Neural progenitor cell (in vitro differentiated cells): ENCODE data around the gene TNIP1. TPM values are rescaled to one million over a fixed set of nuclear protein-coding genes. Genes with fewer than 3 reads are reported as not detected.

Experiments used
- DNase-seq: peaks from one replicate; pipeline ENCODE4 v3.0.0-alpha.2; 2016; ENCODE audit warnings: low spot score
- H2AFZ ChIP-seq: fragments of 200-600 bp; sonication (generic); replicated peaks from 2 replicates; pipeline ENCODE4 v1.6.1; 2016; ENCODE audit warnings: antibody characterized with exemption
- H3F3A ChIP-seq: fragments of 200-600 bp; sonication (generic); 2 replicates; pipeline ENCODE4 v1.6.1; 2016; ENCODE audit warnings: antibody characterized with exemption, low read depth
- H3K27ac ChIP-seq: fragments of 200-600 bp; sonication (generic); 2 replicates; pipeline ENCODE4 v1.5.1; 2016; ENCODE audit warnings: mild to moderate bottlenecking
- H3K27me3 ChIP-seq: fragments of 200-600 bp; sonication (generic); 2 replicates; pipeline ENCODE4 v1.6.1; 2016; ENCODE audit warnings: mild to moderate bottlenecking, moderate library complexity
- H3K36me3 ChIP-seq: fragments of 200-600 bp; sonication (generic); 2 replicates; pipeline ENCODE4 v1.5.1; 2016
- H3K4me1 ChIP-seq: fragments of 200-600 bp; sonication (generic); 2 replicates; pipeline ENCODE4 v1.6.1; 2016; ENCODE audit warnings: mixed run types
- H3K4me2 ChIP-seq: fragments of 200-600 bp; sonication (generic); 2 replicates; pipeline ENCODE4 v1.6.1; 2016
- H3K4me3 ChIP-seq: fragments of 200-600 bp; sonication (generic); 2 replicates; pipeline ENCODE4 v1.5.1; 2016
- H3K79me2 ChIP-seq: fragments of 200-600 bp; sonication (generic); 2 replicates; pipeline ENCODE4 v1.6.1; 2016; ENCODE audit warnings: low read depth
- H3K9ac ChIP-seq: fragments of 200-600 bp; sonication (generic); 2 replicates; pipeline ENCODE4 v1.6.1; 2016
- H3K9me3 ChIP-seq: fragments of 200-600 bp; sonication (generic); 2 replicates; pipeline ENCODE4 v1.5.1; 2016; ENCODE audit warnings: low read depth
- H4K20me1 ChIP-seq: fragments of 200-600 bp; sonication (generic); 2 replicates; pipeline ENCODE4 v1.6.1; 2016; ENCODE audit warnings: low read depth
- H3K27ac Mint-ChIP-seq: 3 replicates; pipeline ENCODE4 v1.8.0; 2021; ENCODE audit warnings: mixed read lengths
- H3K27me3 Mint-ChIP-seq: 2 replicates; pipeline ENCODE4 v1.8.0; 2022; ENCODE audit warnings: low read depth, mild to moderate bottlenecking, inconsistent platforms, moderate library complexity, mixed read lengths; ENCODE audit not compliant: insufficient read depth
- H3K36me3 Mint-ChIP-seq: 3 replicates; pipeline ENCODE4 v1.8.0; 2021; ENCODE audit warnings: mixed read lengths
- H3K4me1 Mint-ChIP-seq: 3 replicates; pipeline ENCODE4 v1.8.0; 2021; ENCODE audit warnings: mixed read lengths
- H3K4me3 Mint-ChIP-seq: 3 replicates; pipeline ENCODE4 v1.8.0; 2021; ENCODE audit warnings: mild to moderate bottlenecking, moderate library complexity, mixed read lengths
- H3K9me3 Mint-ChIP-seq: 3 replicates; pipeline ENCODE4 v1.8.0; 2020; ENCODE audit warnings: mixed read lengths
- CTCF ChIP-seq: fragments of 200-600 bp; sonication (generic); IDR thresholded peaks from 2 replicates; pipeline ENCODE4 v1.5.1; 2017; ENCODE audit warnings: antibody characterized with exemption, mild to moderate bottlenecking
- EZH2 ChIP-seq: fragments of 200-600 bp; sonication (generic); IDR thresholded peaks from 2 replicates; pipeline ENCODE4 v1.6.1; 2017; ENCODE audit warnings: antibody characterized with exemption, mild to moderate bottlenecking, moderate library complexity
- EZH2phosphoT487 ChIP-seq: fragments of 200-600 bp; sonication (generic); IDR thresholded peaks from 2 replicates; pipeline ENCODE4 v1.6.1; 2017; ENCODE audit warnings: antibody characterized with exemption
- total RNA-seq: library from RNA; depleted of rRNA; stranded (reverse); fragments of >200 nt; gene quantifications from 2 replicates; pipeline ENCODE4 v1.2.3, GENCODE V29; 2015; ENCODE audit warnings: low replicate concordance

Gene TNIP1
- total RNA-seq, 1 donor from 2014 or later = 33.5 TPM

GRCh38 chr5:151108566-151108965 is 27.7 kb upstream of the TNIP1 start:
- Histone ChIP-seq H2AFZ (no peak overlapping the region), H4K20me1 (no peaks in the 10 kb centered on the region), H3K79me2 (no peaks in the 10 kb centered on the region), H3K4me1 (no peaks in the 10 kb centered on the region), H3K4me2 (no peak overlapping the region), H3K36me3 (no peaks in the 10 kb centered on the region), H3K27ac (no peak overlapping the region), H3K4me3 (no peak overlapping the region), H3K9me3 (no peaks in the 10 kb centered on the region), H3F3A (no peaks in the 10 kb centered on the region), H3K9ac (no peak overlapping the region), H3K27me3 (no peaks in the 10 kb centered on the region)
- Mint-ChIP-seq H3K4me3 (no peak overlapping the region), H3K27me3 (peaks cover 2% of the 10 kb centered on the region), H3K27ac (no peak overlapping the region), H3K4me1 (no peaks in the 10 kb centered on the region), H3K9me3 (no peaks in the 10 kb centered on the region), H3K36me3 (peaks cover 31% of the 10 kb centered on the region)
- no peak for DNase-seq
- no peak for TF ChIP-seq EZH2
- no peak for TF ChIP-seq EZH2phosphoT487
- TF ChIP-seq CTCF = no peak

- H3K27ac Mint-ChIP-seq = no peak overlapping the region
- Histone ChIP-seq H3K27ac (no peak overlapping the region), H3K36me3 (no peaks in the 10 kb centered on the region), H3K4me3 (no peak overlapping the region), H3K4me2 (no peak overlapping the region), H3K9me3 (no peaks in the 10 kb centered on the region), H4K20me1 (no peaks in the 10 kb centered on the region), H2AFZ (no peak overlapping the region), H3K79me2 (no peaks in the 10 kb centered on the region), H3K9ac (no peak overlapping the region), H3F3A (no peaks in the 10 kb centered on the region), H3K4me1 (no peaks in the 10 kb centered on the region), H3K27me3 (no peaks in the 10 kb centered on the region)
- no peak for TF ChIP-seq EZH2phosphoT487
- no peak for TF ChIP-seq EZH2
- no peak for TF ChIP-seq CTCF
- no peaks in the 10 kb centered on the region for H3K9me3 Mint-ChIP-seq
- H3K4me3 Mint-ChIP-seq = no peak overlapping the region
- no peak for DNase-seq
- H3K4me1 Mint-ChIP-seq = no peaks in the 10 kb centered on the region
- peaks cover 2% of the 10 kb centered on the region for H3K27me3 Mint-ChIP-seq
- H3K36me3 Mint-ChIP-seq = peaks cover 34% of the 10 kb centered on the region
These were observed 27.1 kb upstream of the TNIP1 start for GRCh38 chr5:151107738-151108520.

GRCh38 chr5:151107084-151107483 is 26.2 kb upstream of the TNIP1 start:
- no peaks in the 10 kb centered on the region for H3K36me3 ChIP-seq
- no peak overlapping the region for H3K27ac Mint-ChIP-seq

More at GRCh38 chr5:151107084-151107483, 26.2 kb upstream of the TNIP1 start:
- Histone ChIP-seq H3K27me3 (no peaks in the 10 kb centered on the region), H4K20me1 (no peaks in the 10 kb centered on the region), H3F3A (no peaks in the 10 kb centered on the region), H3K9ac (no peak overlapping the region), H3K9me3 (no peaks in the 10 kb centered on the region), H3K4me2 (no peak overlapping the region), H3K4me1 (no peaks in the 10 kb centered on the region), H3K27ac (no peak overlapping the region), H3K79me2 (no peaks in the 10 kb centered on the region), H3K4me3 (no peak overlapping the region), H2AFZ (no peak overlapping the region)
- no peaks in the 10 kb centered on the region for H3K4me1 Mint-ChIP-seq
- peaks cover 2% of the 10 kb centered on the region for H3K27me3 Mint-ChIP-seq
- H3K4me3 Mint-ChIP-seq = no peak overlapping the region
- TF ChIP-seq CTCF (no peak), EZH2phosphoT487 (no peak), EZH2 (no peak)
- no peaks in the 10 kb centered on the region for H3K9me3 Mint-ChIP-seq
- no peak for DNase-seq
- H3K36me3 Mint-ChIP-seq = peaks cover 31% of the 10 kb centered on the region
